ENCODE results near the gene BRF1.
"Not testable (repeated sequence)": the region's sequence is repeated elsewhere in the genome, so short reads cannot be mapped to it uniquely, and the experiment has no call there.

Gene BRF1

GRCh38 chr14:105332350-105332874, 31.6 kb upstream of the BRF1 start:
- DNase-seq = no peak

DNA sequence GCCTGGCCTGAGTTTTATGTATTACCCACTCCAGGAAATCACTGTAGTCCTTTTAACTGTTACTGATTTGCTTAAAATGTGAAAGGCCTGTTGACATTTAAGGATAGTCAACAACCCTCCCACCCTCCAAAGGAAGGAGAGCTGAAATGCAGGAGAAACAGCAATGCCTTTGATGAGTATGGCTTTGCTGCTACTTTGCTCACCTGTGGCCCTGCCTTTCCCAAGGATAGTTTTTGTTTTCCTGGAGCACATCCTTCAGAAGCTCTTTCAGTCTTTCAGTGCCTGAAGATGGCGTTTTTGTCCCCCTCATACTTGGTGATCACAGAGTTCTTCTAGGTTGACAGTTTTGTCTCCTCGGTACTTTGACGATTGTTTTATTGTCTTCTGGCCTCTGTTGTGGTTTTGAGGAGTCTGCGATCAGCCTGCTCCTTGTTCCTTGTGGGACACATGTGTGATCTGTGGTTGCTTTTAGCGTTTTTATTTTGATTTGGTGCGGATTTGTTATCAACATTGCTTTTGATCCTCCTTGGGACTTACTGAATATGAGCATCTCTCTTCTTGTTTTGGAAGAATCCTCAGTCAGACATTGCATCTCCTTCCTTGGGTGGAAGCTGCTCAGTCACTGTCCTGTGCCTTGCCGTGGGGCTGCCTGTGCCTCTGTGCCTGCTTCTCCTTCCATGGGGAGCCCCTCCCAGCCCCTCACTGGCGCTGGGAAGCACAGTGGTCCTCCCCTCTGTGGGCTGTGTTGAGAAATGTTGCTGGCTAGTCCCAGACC, 31.0 kb upstream of the BRF1 start:
- DNase-seq = no peak

DNA sequence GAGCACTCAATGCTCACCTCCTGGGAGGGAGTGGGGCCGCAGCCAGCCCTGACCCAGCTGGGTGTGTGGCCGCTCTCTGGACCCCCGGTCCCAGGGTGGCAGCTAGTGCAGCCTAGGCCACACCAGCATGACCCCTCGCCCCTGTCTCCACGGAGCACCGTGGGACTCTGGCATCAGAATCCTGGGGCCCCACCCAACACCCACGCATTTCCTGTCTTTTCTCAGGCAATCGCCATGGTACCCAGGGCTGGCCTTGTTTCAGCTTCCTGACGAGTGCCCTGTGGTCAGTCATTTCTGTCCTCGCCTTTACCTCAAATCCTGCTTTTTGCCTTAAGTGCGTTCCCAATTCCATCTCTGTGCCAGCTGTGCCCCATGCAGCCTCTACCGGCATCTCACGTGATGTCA, 29.7 kb upstream of the BRF1 start:
- no peak for DNase-seq

DNA sequence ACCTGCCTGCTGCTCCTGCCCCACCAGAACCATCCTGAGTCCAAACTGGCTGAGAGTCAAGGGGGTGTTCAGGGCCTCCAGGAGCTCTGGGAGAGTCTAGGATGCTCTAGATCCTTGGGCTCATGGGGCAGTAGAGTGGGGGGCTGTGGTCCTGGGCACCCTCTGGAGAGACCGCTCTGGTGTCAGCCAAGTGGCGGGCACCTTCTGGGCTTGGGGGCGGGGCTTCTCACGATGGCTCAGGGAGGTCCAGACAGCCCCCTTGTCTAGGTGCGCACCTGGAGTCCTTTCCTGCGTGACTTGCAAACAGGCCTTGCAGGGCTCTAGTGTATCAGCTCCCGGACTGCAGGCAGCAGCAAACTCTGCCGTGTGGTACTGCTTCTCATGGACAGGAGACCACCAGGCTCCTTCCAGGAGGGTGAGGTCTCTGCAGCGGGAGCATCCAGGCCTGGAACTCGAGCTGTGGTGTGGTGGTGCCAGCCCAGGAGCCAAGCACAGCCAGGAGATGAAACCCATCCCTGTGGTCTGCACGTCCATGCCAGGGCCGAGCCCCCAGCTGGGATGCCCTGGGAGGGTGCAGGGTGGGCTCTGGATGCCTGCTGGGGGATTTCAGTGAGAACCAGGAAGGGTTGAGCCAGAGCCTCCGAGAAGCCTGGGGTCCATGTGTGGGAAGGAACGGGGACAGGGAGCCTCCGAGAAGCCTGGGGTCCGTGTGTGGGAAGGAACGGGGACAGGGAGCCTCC, 28.8 kb upstream of the BRF1 start:
- DNase-seq = no peak

- no peak for DNase-seq
Measured at GRCh38 chr14:105328678-105329390, 28.0 kb upstream of the BRF1 start.

GRCh38 chr14:105328070-105328677, 27.4 kb upstream of the BRF1 start:
- DNase-seq = no peak

- DNase-seq = not testable (repeated sequence)
Measured at GRCh38 chr14:105327695-105328045, 26.9 kb upstream of the BRF1 start.

DNA sequence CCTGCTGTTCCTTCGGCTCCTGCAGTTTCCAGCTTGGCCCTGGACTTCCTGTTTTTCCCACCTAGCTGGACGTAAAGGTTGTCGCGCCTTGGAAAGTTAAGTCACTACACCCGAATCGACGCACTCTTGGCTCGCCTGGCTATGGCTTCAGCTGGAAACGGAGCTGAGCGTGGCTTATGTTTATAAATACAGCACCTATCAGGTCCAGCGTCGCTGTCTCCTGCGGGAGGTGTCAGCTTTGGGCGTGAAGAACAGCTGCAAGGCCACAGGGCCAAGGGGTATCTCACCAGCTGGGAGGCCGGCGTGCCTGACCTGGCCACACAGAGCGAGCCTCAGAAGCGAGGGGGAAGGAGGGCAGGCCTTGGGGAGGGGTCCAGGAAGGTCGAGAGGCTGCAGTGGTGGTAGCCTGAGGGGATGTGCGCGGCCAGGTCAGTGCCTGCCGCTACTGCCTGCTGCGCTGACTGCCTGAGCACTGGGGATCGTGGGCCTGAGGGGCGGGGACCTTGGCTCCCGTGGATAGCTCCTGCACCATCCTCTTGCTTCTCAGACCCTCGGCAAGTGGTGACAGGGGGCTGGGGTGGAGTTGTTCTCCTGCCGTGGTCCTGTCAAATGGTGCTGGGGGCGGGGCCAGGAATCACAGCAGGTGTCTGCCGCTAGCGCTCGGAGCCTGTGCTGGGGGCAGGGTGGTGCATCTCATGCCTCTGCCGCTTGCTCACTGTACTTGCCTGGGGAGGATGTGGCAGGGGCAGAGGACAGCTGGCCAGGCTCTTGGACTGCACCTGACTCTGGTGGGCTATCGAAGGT, 26.3 kb upstream of the BRF1 start:
- DNase-seq = no peak

- no peak for DNase-seq
Measured at GRCh38 chr14:105326568-105326867, 25.7 kb upstream of the BRF1 start.

DNA sequence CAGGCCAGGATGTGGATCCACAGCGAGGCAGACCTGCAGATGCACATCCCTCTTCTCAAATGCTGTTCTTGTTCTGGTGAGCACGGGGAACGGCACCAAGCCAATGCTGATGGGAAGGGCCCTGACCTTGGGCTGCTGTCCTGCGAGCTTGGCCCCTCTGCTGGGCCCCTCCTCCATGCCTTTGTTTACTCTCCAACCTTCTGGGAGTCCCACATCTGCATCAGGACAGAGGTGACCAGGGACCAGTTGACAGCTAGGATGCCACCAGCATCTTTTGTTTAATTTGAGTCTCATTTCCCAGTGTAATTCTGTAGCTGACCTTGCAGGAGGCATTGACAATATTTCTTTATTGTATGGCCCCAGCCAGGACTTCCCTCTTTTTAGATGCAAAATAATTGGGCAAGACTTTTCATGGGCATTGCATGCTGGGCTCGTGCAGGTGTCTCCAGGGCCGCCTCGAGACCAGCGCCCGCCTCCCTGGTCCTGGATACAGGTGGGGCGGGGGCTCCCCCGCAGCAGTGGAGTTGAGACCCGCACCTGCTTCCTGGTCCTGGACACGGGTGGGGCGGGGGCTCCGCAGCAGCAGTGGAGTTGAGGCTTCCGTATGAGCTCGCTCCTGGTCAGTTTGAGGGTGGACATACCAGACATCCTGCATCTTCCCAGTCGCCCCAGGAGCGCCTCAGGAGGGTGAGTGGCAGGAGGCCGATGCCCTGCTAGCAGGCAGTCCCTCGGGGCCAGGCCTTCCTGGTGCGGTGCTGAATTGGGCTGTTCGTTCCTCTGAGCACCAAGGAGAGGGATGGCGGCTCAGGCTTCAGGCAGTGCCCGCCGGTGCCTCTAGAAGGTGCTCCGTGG, 25.1 kb upstream of the BRF1 start:
- DNase-seq = no peak

DNA sequence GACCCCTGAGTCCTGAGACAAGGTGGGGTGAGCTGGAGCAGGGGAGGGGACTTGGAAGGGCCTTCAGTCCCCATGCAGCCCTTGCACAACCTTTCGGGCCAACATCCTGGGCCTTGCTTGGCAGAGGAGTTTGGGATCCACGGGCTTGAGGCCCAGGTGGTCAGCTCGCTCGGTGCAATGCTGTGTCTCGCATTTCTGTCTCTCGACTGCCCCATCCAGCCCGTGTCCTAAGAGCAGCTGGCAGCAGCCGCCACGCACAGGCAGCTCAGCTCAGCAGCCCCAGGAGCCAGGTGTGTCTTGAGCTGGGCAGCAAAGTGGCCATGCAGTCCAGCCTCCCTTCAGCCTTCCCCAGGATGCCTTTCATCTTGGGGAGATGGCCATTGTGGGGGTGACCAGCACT, 24.5 kb upstream of the BRF1 start:
- no peak for DNase-seq

DNA sequence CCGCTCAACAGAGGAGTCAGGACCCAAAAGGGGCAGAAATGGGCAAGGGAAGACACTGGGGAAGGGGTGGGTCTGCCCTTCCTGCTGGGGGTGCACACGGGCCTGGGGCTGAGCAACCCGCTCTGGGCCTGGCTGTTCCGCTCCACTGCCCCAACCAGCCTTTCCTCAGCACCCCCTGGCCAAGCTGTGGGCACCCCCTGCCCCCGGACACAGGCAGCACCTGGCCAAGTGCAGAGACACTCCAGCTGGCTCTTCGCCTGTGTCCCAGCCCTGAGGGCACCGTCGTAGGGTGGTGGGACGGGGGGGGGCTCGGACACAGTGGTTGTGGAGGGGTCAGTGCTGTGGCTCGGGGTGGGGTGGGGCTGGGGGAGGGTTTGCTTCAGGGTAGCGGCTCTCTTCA, 24.1 kb upstream of the BRF1 start:
- DNase-seq = no peak

- no peak for DNase-seq
Measured at GRCh38 chr14:105324080-105324778, 23.4 kb upstream of the BRF1 start.

DNA sequence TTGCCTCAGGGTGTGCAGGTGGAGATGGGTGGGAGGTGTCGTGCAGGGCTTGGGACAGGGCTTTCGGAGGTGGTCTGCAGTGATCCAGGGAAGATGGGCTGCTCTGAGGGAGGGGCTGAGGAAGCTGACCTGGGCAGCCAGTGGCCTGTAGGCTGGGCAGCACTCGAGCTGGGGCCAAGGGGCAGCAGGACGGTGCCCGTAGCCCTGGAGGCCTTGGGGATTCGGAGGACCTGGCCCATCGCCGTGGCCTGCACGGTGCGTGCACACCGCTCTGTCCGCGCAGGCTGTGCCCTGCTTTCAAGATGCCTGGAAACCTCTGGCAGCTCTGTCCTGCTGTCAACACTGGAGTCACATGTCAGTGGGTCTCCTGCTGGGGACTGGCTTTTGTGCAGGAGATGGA, 22.9 kb upstream of the BRF1 start:
- DNase-seq = no peak

DNA sequence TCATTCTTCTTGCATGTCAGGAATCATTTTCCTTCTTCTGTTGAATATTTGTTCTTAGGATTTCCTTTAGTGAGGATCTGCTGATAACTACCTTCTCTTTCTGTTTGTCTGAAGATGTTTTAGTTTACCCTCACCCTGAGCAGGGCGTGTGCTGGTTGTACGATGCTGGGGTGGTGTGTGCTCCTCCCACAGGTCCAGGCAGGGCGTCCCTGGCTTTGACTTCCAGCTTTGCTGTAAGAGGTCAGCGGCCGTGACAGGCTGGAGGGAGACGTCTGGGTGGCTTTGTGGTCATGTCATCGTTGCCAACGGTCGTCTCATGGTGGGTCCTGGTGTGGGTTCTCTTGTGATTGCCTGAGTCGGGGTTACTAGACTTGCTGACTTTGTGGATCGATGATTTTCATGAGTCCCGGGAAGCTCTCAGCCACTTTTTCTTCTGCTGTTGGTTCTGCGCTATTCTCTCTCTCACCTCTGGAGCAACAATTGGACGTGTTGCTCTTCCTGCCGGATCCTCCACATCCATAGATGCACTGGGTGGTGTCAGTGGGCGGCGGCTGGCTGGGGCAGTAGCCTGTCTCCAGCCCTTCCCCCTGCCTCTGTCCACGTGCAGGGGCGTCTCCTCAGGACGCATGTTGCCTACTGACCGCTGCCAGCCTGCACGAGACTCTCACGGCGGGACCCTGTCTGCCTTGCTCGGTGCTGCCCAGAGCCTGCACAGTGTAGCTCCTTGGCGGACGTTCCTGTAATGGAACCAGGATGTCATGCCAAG, 22.2 kb upstream of the BRF1 start:
- DNase-seq = no peak

GRCh38 chr14:105317546-105317945, 16.7 kb upstream of the BRF1 start:
- no peak for DNase-seq

- no peak for DNase-seq
Measured at GRCh38 chr14:105316968-105317510, 16.2 kb upstream of the BRF1 start.

- DNase-seq = no peak
Measured at GRCh38 chr14:105316577-105316941, 15.8 kb upstream of the BRF1 start.

DNA sequence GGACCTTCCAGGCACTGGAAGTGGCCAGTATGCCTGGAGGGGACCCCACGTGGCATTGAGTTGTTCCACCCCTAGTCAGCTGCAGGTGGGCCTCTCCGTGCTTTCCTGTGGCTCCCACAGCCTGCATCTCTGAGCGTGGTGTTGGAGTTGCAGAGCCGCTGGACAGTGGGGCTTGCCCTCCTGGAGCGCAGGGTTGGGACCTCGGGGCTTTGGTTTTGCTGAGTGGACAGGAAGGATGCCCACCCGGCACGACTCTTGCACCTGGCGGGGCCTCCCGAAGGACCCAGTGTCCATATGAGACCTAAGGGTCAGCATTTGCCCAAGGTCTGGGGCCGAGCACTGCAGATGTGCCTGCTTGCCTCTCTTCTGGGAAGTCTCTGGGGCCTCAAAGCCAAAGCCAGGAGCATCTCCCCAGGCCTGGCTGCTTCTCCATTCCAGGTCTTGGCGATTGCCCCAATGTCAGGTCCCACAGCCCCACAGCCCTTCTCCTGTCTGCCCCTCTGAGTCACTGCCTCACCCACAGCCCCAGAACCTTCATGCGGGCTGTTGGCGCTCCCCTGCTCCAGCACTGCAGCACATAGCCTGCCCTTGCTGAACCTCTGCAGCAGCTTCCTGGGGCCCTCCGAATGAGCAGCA, 15.3 kb upstream of the BRF1 start:
- DNase-seq = no peak
